Activated CD8-positive, alpha-beta T cell treated with anti-CD3 and anti-CD28 coated beads for 36 hours (primary cell): ENCODE data around the gene ORC1. TPM values are rescaled to one million over a fixed set of nuclear protein-coding genes. Genes with fewer than 3 reads are reported as not detected.
A peak's percentile ranks its signal among the peaks of the same experiment; 100 is the strongest.

ENCODE experiments used
- ATAC-seq: fragments of 200-7000 bp; cut with Tn5 transposase; one replicate; pipeline ENCODE4 v1.10.0; 2021; ENCODE audit warnings: mild to moderate bottlenecking, moderate library complexity
- CTCF ChIA-PET: fragments of 350-600 bp; sonication (Branson Sonifier 250); formaldehyde crosslinking; loops from one replicate; lab custom pipeline; 2021; ENCODE audit warnings: antibody characterized with exemption; lab: Charles Lee
- POLR2A ChIA-PET: fragments of 350-600 bp; sonication (Branson Sonifier 250); formaldehyde crosslinking; loops from one replicate; lab custom pipeline; 2021; ENCODE audit warnings: antibody characterized with exemption; lab: Charles Lee
- DNase-seq: peaks from one replicate; pipeline ENCODE4 v3.0.0-alpha.2; 2020
- H3K27ac Mint-ChIP-seq: one replicate; pipeline ENCODE4 v1.8.0; 2021; ENCODE audit warnings: mild to moderate bottlenecking, mixed read lengths
- H3K27me3 Mint-ChIP-seq: one replicate; pipeline ENCODE4 v1.8.0; 2021; ENCODE audit warnings: mixed read lengths
- H3K36me3 Mint-ChIP-seq: one replicate; pipeline ENCODE4 v1.8.0; 2021; ENCODE audit warnings: low read depth, mixed read lengths
- H3K4me1 Mint-ChIP-seq: one replicate; pipeline ENCODE4 v1.8.0; 2021; ENCODE audit warnings: low read depth, mixed read lengths
- H3K4me3 Mint-ChIP-seq: one replicate; pipeline ENCODE4 v1.8.0; 2021; ENCODE audit warnings: mild to moderate bottlenecking, moderate library complexity, mixed read lengths
- H3K9me3 Mint-ChIP-seq: one replicate; pipeline ENCODE4 v1.8.0; 2021; ENCODE audit warnings: mixed read lengths
- intact Hi-C: fragments of 100-400 bp; cut with micrococcal nuclease; formaldehyde crosslinking; loops from one replicate; pipeline ENCODE4 v1.10.0; 2022
- total RNA-seq, 2 experiments: library from RNA; stranded (reverse); gene quantifications; one replicate each; pipeline ENCODE4 v1.2.3, GENCODE V29; 2021
- TF ChIP-seq, protein P1 (sequence below): fragments of 200-600 bp; IDR thresholded peaks from one replicate; pipeline ENCODE4 v1.8.0; 2022; ENCODE audit warnings: antibody characterized with exemption, mild to moderate bottlenecking

ORC1 gene
- total RNA-seq, 2 experiments from 2014 or later, result 51.0 to 51.8 TPM

DNA sequence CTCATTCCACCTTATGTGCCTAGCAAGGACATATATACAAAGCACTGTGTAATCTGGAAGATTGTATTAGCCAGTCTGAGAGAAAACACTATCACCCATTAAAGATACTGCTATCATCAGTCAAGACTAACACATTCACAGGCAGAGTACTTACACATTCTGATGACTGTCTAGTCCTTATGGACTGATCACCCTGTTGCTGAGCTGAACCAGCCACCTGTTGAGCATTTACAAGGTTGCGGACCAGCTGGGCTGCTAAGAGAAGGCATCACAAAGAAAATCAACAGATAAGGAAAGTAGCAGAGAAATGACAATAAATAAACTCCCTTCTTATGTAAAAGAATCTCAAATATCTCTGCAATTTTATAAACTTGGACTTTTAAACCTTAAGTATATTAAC, 31.0 kb upstream of the ORC1 start:
- Mint-ChIP-seq H3K27ac (no peak overlapping the region), H3K36me3 (peaks cover 17% of the 10 kb centered on the region), H3K4me3 (no peak overlapping the region), H3K27me3 (no peaks in the 10 kb centered on the region), H3K9me3 (no peaks in the 10 kb centered on the region), H3K4me1 (no peaks in the 10 kb centered on the region)
- intact Hi-C loops, result no loop called here
- CTCF ChIA-PET, result no interaction called here
- TF ChIP-seq, protein P1, sequence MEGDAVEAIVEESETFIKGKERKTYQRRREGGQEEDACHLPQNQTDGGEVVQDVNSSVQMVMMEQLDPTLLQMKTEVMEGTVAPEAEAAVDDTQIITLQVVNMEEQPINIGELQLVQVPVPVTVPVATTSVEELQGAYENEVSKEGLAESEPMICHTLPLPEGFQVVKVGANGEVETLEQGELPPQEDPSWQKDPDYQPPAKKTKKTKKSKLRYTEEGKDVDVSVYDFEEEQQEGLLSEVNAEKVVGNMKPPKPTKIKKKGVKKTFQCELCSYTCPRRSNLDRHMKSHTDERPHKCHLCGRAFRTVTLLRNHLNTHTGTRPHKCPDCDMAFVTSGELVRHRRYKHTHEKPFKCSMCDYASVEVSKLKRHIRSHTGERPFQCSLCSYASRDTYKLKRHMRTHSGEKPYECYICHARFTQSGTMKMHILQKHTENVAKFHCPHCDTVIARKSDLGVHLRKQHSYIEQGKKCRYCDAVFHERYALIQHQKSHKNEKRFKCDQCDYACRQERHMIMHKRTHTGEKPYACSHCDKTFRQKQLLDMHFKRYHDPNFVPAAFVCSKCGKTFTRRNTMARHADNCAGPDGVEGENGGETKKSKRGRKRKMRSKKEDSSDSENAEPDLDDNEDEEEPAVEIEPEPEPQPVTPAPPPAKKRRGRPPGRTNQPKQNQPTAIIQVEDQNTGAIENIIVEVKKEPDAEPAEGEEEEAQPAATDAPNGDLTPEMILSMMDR, result no peak
- POLR2A ChIA-PET, result interaction anchor here (0.8 to 1.7 kb wide), 4 partner anchors 11 to 197 kb away, joined by 3 to 6 read pairs (median 4); no protein-coding TSS in a partner anchor
- DNase-seq (no peak), ATAC-seq (no peak)

DNA sequence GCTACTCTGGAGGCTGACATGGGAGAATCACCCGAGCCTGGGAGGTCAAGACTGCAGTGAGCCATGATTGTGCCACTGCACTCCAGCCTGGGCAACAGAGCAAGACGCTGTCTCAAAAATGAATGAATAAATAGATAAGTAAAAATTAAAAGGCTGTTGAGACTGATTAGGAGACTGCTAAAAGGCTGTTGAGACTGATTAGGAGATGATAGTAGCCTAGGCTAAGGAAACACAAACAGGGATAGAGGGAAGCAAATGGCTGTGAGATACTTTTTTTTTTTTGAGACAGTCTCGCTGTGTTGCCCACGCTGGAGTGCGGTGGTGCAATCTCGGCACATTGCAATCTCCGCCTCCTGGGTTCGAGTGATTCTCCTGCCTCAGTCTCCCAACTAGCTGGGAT, 28.6 kb upstream of the ORC1 start:
- POLR2A ChIA-PET, result interaction anchor here (0.7 kb wide), 1 partner anchor 205 kb away, joined by 3 read pairs; no protein-coding TSS in a partner anchor

DNA sequence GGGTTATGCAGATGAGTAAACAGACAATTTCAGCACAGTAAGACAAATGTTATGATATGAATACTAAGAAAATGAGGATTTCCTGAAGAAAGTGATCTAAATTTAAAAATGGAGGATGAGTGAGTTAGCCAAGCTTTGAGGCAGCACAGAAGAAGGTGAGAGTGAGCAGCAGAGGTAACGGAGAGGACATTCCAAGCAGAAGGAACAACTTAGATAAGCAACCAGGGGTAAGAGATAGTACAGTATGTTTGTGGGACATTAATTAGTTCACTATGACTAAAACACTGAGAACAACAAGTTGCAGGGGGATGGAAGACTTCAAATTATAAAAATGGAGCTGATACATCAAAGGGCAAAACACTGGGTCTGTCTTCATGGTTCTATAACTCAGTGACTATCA, 22.9 kb upstream of the ORC1 start:
- H3K4me3 Mint-ChIP-seq, result no peak overlapping the region
- ATAC-seq, result no peak
- H3K27me3 Mint-ChIP-seq, result no peaks in the 10 kb centered on the region
- intact Hi-C loops, result loop anchor here (10.0 kb wide), 2 partner anchors 128 to 258 kb away; partner anchors contain the start of gene TUT4
- H3K27ac Mint-ChIP-seq, result peak overlapping the region; percentile 13
- DNase-seq, result no peak
- peaks cover 35% of the 10 kb centered on the region for H3K4me1 Mint-ChIP-seq
- H3K9me3 Mint-ChIP-seq, result no peaks in the 10 kb centered on the region
- POLR2A ChIA-PET, result no interaction called here
- peaks cover 39% of the 10 kb centered on the region for H3K36me3 Mint-ChIP-seq
- TF ChIP-seq, protein P1, result no peak
- CTCF ChIA-PET, result interaction anchor here (1.5 kb wide), 1 partner anchor 124 kb away, joined by 3 read pairs; no protein-coding TSS in a partner anchor

More for the DNA sequence above, 28.6 kb upstream of the ORC1 start:
- no peaks in the 10 kb centered on the region for H3K9me3 Mint-ChIP-seq
- no peak overlapping the region for H3K4me3 Mint-ChIP-seq
- H3K4me1 Mint-ChIP-seq, result no peaks in the 10 kb centered on the region
- CTCF ChIA-PET, result no interaction called here
- DNase-seq (no peak), ATAC-seq (no peak)
- intact Hi-C loops, result no loop called here
- peaks cover 20% of the 10 kb centered on the region for H3K36me3 Mint-ChIP-seq
- H3K27ac Mint-ChIP-seq, result no peak overlapping the region
- no peaks in the 10 kb centered on the region for H3K27me3 Mint-ChIP-seq
- TF ChIP-seq, protein P1, result no peak

DNA sequence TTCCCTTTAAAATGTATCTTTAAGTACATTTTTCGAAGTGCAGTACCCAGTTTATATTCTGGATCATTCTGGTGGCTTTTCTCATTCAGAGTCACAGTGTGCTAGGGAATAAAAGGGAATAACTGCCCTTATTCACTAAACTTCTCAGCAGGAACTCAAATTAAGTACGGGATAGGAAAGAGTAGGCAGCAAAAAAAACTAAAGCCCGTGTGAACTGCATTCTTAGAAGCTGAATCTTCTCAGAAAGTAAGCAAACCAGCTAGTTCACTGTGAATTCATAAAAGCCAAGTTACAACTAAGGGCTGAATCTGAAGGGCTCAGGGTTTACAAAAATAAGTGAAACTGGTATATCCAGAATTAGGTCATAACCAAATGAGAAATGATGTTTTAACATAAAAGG, 22.1 kb upstream of the ORC1 start:
- TF ChIP-seq, protein P1, result no peak
- H3K36me3 Mint-ChIP-seq, result peaks cover 43% of the 10 kb centered on the region
- ATAC-seq (no peak), DNase-seq (no peak)
- H3K27me3 Mint-ChIP-seq, result no peaks in the 10 kb centered on the region
- POLR2A ChIA-PET, result no interaction called here
- CTCF ChIA-PET, result interaction anchor here (1.4 to 1.5 kb wide), 2 partner anchors 125 to 261 kb away, joined by 3 to 4 read pairs; no protein-coding TSS in a partner anchor
- H3K9me3 Mint-ChIP-seq, result no peaks in the 10 kb centered on the region
- H3K4me1 Mint-ChIP-seq, result peaks cover 37% of the 10 kb centered on the region
- intact Hi-C loops, result loop anchor here (10.0 kb wide), 2 partner anchors 128 to 258 kb away; partner anchors contain the start of gene TUT4
- no peak overlapping the region for H3K4me3 Mint-ChIP-seq
- H3K27ac Mint-ChIP-seq, result peak overlapping the region; percentile 70

DNA sequence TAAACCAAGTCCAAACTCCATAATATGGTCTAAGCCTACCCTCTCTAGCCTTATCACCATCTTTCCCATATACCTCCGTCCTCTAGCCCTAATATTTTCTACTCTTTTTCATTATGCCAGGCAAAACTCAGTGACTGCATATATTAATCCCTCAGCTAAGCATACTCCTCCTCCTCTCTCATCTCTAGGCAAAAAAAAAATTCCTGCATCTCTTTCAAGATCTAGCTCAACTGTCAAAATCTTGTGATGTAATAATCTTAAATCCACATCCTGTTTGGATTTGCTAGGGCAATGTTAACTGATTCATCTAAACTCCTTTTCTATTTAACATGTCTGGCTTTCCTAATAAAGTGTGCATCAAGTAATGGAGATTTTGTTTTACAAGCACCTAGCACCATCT, 20.6 kb upstream of the ORC1 start:
- ChIA-PET CTCF (interaction anchor here (1.0 to 2.1 kb wide), 3 partner anchors 22 to 263 kb away, joined by 3 to 7 read pairs (median 3); no protein-coding TSS in a partner anchor), POLR2A (interaction anchor here (0.8 to 1.6 kb wide), 7 partner anchors 10 to 279 kb away, joined by 3 to 21 read pairs (median 4); partner anchors contain the start of genes ORC1 and PRPF38A)
- H3K4me3 Mint-ChIP-seq, result no peak overlapping the region
- peaks cover 39% of the 10 kb centered on the region for H3K36me3 Mint-ChIP-seq
- H3K27ac Mint-ChIP-seq, result peak overlapping the region; percentile 95
- H3K9me3 Mint-ChIP-seq, result no peaks in the 10 kb centered on the region
- TF ChIP-seq, protein P1, result no peak
- peaks cover 37% of the 10 kb centered on the region for H3K4me1 Mint-ChIP-seq
- ATAC-seq (no peak), DNase-seq (no peak)
- intact Hi-C loops, result loop anchor here (10.0 kb wide), 2 partner anchors 130 to 260 kb away; partner anchors contain the start of gene TUT4
- no peaks in the 10 kb centered on the region for H3K27me3 Mint-ChIP-seq
